ENCODE measurements around the gene TMEM91.

Gene TMEM91

GRCh38 chr19:41433171-41433570 lies 56.8 kb downstream of the TMEM91 start:
- no peak for DNase-seq (ENCODE audit: low read depth)
